ENCODE results near the gene ARL8B. TPM values are rescaled to one million over a fixed set of nuclear protein-coding genes. Genes with fewer than 3 reads are reported as not detected.
"Not testable (repeated sequence)": the region's sequence is repeated elsewhere in the genome, so short reads cannot be mapped to it uniquely, and the experiment has no call there.

ARL8B gene
- total RNA-seq, 2 donors from 2014 or later = 32.8 to 52.6 TPM

DNA sequence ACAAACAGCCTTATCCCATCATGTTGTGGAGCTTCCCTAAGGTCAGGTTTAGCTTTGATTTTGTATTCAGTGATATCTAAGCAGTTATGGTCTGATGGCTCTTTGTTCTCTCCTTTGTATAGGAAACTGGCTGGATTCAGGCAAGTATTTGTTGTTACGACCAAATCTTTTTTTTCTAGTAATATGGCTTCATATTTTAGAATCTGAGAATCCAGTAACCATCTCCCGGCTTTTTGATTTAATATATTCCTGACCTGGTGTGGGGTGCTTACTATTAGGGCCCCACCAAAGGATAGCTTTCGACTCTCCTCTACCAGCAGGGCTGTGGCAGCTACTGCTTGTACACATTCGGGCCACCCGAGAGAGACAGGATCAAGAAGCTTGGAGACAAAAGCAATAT, 23.0 kb downstream of the ARL8B start:
- H3K27me3 ChIP-seq (replicated peaks; ENCODE audit: insufficient read depth) = no peaks in the 10 kb centered on the region
- H3K27ac ChIP-seq = no peak overlapping the region
- H3K4me3 ChIP-seq = no peak overlapping the region
- H3K4me1 ChIP-seq (ENCODE audit: control insufficient read depth in 1 of 2, low read depth in 2 of 2) = peaks cover 18 to 42% of the 10 kb centered on the region in 2 donors
- no peaks in the 10 kb centered on the region for H3K9me3 ChIP-seq
- TF ChIP-seq, protein P1, sequence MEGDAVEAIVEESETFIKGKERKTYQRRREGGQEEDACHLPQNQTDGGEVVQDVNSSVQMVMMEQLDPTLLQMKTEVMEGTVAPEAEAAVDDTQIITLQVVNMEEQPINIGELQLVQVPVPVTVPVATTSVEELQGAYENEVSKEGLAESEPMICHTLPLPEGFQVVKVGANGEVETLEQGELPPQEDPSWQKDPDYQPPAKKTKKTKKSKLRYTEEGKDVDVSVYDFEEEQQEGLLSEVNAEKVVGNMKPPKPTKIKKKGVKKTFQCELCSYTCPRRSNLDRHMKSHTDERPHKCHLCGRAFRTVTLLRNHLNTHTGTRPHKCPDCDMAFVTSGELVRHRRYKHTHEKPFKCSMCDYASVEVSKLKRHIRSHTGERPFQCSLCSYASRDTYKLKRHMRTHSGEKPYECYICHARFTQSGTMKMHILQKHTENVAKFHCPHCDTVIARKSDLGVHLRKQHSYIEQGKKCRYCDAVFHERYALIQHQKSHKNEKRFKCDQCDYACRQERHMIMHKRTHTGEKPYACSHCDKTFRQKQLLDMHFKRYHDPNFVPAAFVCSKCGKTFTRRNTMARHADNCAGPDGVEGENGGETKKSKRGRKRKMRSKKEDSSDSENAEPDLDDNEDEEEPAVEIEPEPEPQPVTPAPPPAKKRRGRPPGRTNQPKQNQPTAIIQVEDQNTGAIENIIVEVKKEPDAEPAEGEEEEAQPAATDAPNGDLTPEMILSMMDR (IDR thresholded peaks at IDR 0.05) = no peak
- ATAC-seq (ENCODE audit: insufficient number of reproducible peaks, low FRiP score, low read depth) (no peak), DNase-seq (ENCODE audit: low spot score) (no peak)
- no peaks in the 10 kb centered on the region for H3K36me3 ChIP-seq

DNA sequence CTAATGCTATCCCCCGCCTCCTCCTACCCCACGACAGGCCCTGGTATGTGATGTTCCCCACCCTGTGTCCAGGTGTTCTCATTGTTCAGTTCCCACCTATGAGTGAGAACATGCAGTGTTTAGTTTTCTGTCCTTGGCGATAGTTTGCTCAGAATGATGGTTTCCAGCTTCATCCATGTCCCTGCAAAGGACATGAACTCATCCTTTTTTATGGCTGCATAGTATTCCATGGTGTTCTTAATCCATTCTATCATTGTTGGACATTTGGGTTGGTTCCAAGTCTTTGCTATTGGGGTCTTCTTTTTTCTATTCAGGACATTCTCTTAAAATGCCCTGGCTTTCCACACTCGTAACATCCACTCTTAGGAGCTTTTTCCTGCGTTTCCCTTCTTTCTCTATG, 25.1 kb downstream of the ARL8B start:
- H3K4me1 ChIP-seq (ENCODE audit: control insufficient read depth in 1 of 2, low read depth in 2 of 2) = peaks cover 18 to 36% of the 10 kb centered on the region in 2 donors
- ATAC-seq (ENCODE audit: insufficient number of reproducible peaks, low FRiP score, low read depth); DNase-seq (ENCODE audit: low spot score); H3K27ac ChIP-seq; H3K4me3 ChIP-seq; H3K9me3 ChIP-seq; H3K36me3 ChIP-seq; H3K27me3 ChIP-seq (replicated peaks; ENCODE audit: insufficient read depth): not testable (repeated sequence)

DNA sequence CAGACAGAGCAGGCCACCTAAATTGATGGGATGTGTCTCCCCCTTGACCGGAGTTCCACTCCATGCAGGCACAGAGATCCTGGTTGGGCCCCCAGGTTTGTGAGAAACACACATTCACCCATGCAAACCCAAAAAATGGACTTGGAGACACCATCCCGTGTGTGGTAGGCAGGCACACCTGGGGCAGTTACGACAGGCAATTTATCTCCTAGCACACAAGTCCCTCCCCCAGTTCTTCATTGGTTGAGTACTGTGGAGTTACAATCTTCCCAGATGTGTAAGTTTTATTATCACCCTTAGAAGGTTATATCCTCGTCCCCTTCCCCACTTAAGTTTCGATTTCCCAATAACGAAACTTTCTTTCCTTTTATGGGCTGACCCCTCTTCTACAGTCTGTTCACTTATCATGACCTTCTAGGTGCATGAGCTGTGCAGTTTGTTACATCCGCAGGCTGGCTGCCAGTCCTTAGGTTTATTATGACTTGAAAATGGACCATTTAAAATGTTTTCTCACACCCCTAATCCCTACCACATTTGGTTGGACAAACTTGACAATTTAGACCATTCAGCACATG, 27.3 kb downstream of the ARL8B start:
- peaks cover 9 to 25% of the 10 kb centered on the region in 2 donors for H3K4me1 ChIP-seq (ENCODE audit: control insufficient read depth in 1 of 2, low read depth in 2 of 2)
- TF ChIP-seq, protein P1 (IDR thresholded peaks at IDR 0.05) = no peak
- H3K27ac ChIP-seq = no peak overlapping the region
- ATAC-seq (ENCODE audit: insufficient number of reproducible peaks, low FRiP score, low read depth) (no peak), DNase-seq (ENCODE audit: low spot score) (no peak)
- H3K9me3 ChIP-seq = no peaks in the 10 kb centered on the region
- H3K36me3 ChIP-seq = no peaks in the 10 kb centered on the region
- no peaks in the 10 kb centered on the region for H3K27me3 ChIP-seq (replicated peaks; ENCODE audit: insufficient read depth)
- no peak overlapping the region for H3K4me3 ChIP-seq

DNA sequence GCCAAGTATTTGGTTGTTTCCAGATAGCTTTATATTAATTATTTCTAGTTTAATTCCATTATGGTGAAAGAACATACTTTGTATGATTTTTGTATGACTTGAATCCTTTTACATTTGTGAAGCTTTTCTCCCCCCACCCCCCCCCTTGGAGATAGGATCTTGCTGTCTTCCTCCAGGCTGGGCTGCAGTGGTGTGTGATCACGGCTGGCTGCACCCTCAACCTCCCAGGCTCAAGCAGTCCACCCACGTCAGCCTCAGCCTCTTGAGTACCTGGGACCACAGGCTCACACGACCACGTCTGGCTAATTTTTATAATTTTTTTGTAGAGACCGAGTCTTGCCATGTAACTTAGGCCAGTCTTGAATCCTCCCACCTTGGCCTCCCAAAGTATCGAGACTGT, 29.5 kb downstream of the ARL8B start:
- ATAC-seq (ENCODE audit: insufficient number of reproducible peaks, low FRiP score, low read depth) (no peak), DNase-seq (ENCODE audit: low spot score) (no peak)
- Histone ChIP-seq H3K4me1 (ENCODE audit: control insufficient read depth in 1 of 2, low read depth in 2 of 2) (peaks cover 11 to 13% of the 10 kb centered on the region in 2 donors), H3K36me3 (no peaks in the 10 kb centered on the region), H3K4me3 (no peak overlapping the region), H3K27me3 (replicated peaks; ENCODE audit: insufficient read depth) (no peaks in the 10 kb centered on the region), H3K27ac (no peak overlapping the region), H3K9me3 (no peaks in the 10 kb centered on the region)
- TF ChIP-seq, protein P1 (IDR thresholded peaks at IDR 0.05) = no peak

DNA sequence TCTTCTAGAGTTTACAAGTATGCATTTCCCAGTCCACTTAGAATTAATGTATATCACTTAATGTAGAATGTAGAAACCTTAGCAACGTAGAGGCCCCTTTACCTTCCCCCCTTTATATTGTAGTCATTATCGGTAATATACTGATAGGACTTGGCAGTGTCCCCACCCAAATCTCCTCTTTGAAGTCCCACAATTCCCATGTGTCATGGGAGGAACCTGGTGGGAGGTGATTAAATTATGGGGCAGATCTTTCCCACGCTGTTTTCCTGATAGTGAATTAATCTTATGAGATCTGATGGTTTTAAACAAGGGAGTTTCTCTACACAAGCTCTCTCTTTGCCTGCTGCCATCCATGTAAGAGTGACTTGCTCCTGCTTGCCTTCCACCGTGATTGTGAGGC, 31.0 kb downstream of the ARL8B start:
- Histone ChIP-seq H3K4me3 (no peak overlapping the region), H3K9me3 (no peaks in the 10 kb centered on the region), H3K4me1 (ENCODE audit: control insufficient read depth in 1 of 2, low read depth in 2 of 2) (peaks cover 11 to 12% of the 10 kb centered on the region in 2 donors), H3K27ac (no peak overlapping the region), H3K27me3 (replicated peaks; ENCODE audit: insufficient read depth) (no peaks in the 10 kb centered on the region), H3K36me3 (no peaks in the 10 kb centered on the region)
- TF ChIP-seq, protein P1 (IDR thresholded peaks at IDR 0.05) = no peak
- no peak for DNase-seq (ENCODE audit: low spot score)
- no peak for ATAC-seq (ENCODE audit: insufficient number of reproducible peaks, low FRiP score, low read depth)

DNA sequence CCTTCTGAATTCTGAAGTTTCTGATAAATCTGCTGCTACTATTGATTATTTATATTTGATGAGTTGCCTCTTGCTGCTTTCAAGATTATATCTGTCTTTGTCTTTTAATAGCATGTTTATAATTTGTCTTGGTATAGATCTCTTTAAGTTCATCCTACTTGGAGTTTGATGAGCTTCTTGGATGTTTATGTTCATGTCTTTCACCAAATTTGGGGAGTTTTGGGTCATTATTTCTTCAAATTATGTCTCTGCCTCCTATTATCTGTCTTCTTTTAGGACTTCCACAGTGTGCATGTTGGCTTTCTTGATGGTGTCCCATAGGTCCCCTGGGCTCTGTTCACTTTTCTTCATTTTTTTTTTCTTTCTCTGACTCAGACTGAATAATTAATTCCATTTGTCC, 33.1 kb downstream of the ARL8B start:
- Histone ChIP-seq H3K4me3 (no peak overlapping the region), H3K27ac (no peak overlapping the region)
- TF ChIP-seq, protein P1 (IDR thresholded peaks at IDR 0.05) = no peak

More for the DNA sequence above, 33.1 kb downstream of the ARL8B start:
- Histone ChIP-seq H3K36me3 (no peaks in the 10 kb centered on the region), H3K27me3 (replicated peaks; ENCODE audit: insufficient read depth) (no peaks in the 10 kb centered on the region), H3K9me3 (no peaks in the 10 kb centered on the region), H3K4me1 (ENCODE audit: control insufficient read depth in 1 of 2, low read depth in 2 of 2) (peaks cover 6 to 13% of the 10 kb centered on the region in 2 donors)
- DNase-seq (ENCODE audit: low spot score) (no peak), ATAC-seq (ENCODE audit: insufficient number of reproducible peaks, low FRiP score, low read depth) (no peak)

Data from thoracic aorta (tissue), 2 donors.